ENCODE results near the gene CSGALNACT2. TPM values are rescaled to one million over a fixed set of nuclear protein-coding genes. Genes with fewer than 3 reads are reported as not detected.

CSGALNACT2 gene
- total and polyA plus RNA-seq, 9 of the 15 experiments (the other 6 are each of a cell fraction or from before 2014, with no cell fraction given): 1.4 to 7.3 (median 3.5) TPM

DNA sequence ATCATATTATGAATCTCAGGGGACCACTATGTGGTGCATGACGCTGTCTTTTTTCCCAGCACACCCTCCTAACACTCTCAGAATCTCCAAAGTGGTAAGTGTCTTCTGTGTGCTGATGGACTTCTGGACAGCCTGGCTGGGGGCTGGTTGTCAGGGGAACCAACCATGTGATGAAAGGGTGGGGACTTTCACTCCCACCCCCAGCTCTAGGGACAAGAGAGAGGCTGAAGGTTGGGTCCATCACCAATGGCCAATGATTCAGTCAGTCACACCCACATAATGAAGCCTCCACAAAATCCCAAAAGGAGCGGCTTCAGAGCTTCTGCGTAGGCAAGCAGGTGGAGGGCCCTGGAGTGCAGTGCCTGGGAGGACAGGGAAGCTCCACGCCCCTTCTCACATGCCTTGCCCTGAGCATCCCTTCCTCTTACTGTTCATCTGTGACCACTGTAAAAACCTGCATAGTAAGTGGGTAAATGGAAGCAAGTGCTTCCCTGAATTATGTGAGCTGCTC lies 84.0 kb downstream of the CSGALNACT2 start:
- TF ChIP-seq MYC (IDR thresholded peaks at IDR 0.05; ENCODE audit: low read depth, low read length) (no peak), MYC (CRISPR knock-in tag; IDR thresholded peaks at IDR 0.05; ENCODE audit: borderline replicate concordance, low read depth) (no peak), SRSF3 (IDR thresholded peaks at IDR 0.05; ENCODE audit: insufficient read depth, low read length) (no peak), SNAPC5 (CRISPR knock-in tag; IDR thresholded peaks at IDR 0.05) (no peak), BHLHE40 (IDR thresholded peaks at IDR 0.05; ENCODE audit: low read length) (no peak), DACH1 (IDR thresholded peaks at IDR 0.05; ENCODE audit: partially characterized antibody) (no peak), MBD2 (IDR thresholded peaks at IDR 0.05; ENCODE audit: borderline replicate concordance, low read depth) (no peak), PTTG1 (tag; IDR thresholded peaks at IDR 0.05; ENCODE audit: low read depth) (no peak)
- DNase-seq (ENCODE audit: extremely low read depth in 1 of 4, low spot score in 3 of 4): no peak
- H3K9me3 ChIP-seq (replicated peaks; ENCODE audit: control insufficient read depth, insufficient read depth, low read depth, low read length): no peaks in the 10 kb centered on the region
- H3K4me2 ChIP-seq (ENCODE audit: insufficient read depth, low read length): no peak overlapping the region
- peaks cover 17 to 63% of the 10 kb centered on the region in 2 experiments for H3K27me3 ChIP-seq (ENCODE audit: control insufficient read depth in 2 of 2, insufficient read depth in 2 of 2, low read length in 2 of 2)
- CTCF ChIA-PET (ENCODE audit: low intra/inter-chr PET ratio): interaction anchor here (0.9 kb wide), 1 partner anchor 240 kb away, joined by 3 read pairs; no protein-coding TSS in a partner anchor
- peaks cover 0 to 15% of the 10 kb centered on the region in 2 experiments; a peak in 1 of 5 replicates for H3K4me1 ChIP-seq (replicated peaks in 1 of 2; ENCODE audit: control insufficient read depth in 2 of 2, insufficient read depth in 2 of 2, low read length in 2 of 2)
- H3K9ac ChIP-seq (ENCODE audit: insufficient read depth in 1 of 2, low read depth in 2 of 2, low read length in 2 of 2): no peak overlapping the region
- BruUV-seq (replicated peaks): no TSS peak
- H3K36me3 ChIP-seq (ENCODE audit: control insufficient read depth, insufficient read depth, low read length): no peaks in the 10 kb centered on the region
- H3K79me2 ChIP-seq (ENCODE audit: control insufficient read depth, insufficient read depth, low read length): no peaks in the 10 kb centered on the region
- H3K4me3 ChIP-seq: no peak overlapping the region
- in situ Hi-C loops (cut with MboI): no loop called here
- no peaks in the 10 kb centered on the region for H3K9me1 ChIP-seq (ENCODE audit: control insufficient read depth, insufficient read depth, low read length)
- POLR2A ChIA-PET: interaction anchor here (0.6 to 1.8 kb wide), 2 partner anchors 9 to 36 kb away, joined by 3 to 6 read pairs; no protein-coding TSS in a partner anchor
- H4K20me1 ChIP-seq (replicated peaks; ENCODE audit: control insufficient read depth, insufficient read depth, low read length): peaks cover 7% of the 10 kb centered on the region; the same call in 1 of the 2 replicates
- no peak overlapping the region for H3K27ac ChIP-seq (ENCODE audit: extremely low read depth, low read depth, low read length)
- FAIRE-seq: no peak
- 0% methylated on average over 4 of the region's 4 CpGs for whole genome bisulfite sequencing (ENCODE audit: insufficient coverage, low coverage, missing lambda C conversion rate)
- ATAC-seq: no peak
- intact Hi-C loops (cut with micrococcal nuclease): no loop called here
- no peak overlapping the region for H2AFZ ChIP-seq (ENCODE audit: low read depth, low read length)
